ENCODE results near the gene SGTA.
"Not testable (repeated sequence)": the region's sequence is repeated elsewhere in the genome, so short reads cannot be mapped to it uniquely, and the experiment has no call there.

The SGTA gene

GRCh38 chr19:2715470-2716274 lies 67.4 kb downstream of the SGTA start:
- no peak overlapping the region for H3K4me3 ChIP-seq (ENCODE audit: low read depth, low read length)
- DNase-seq (ENCODE audit: low read depth): no peak
- no peak for TF ChIP-seq CTCF (conservative IDR thresholded peaks at IDR 0.05; ENCODE audit: low read depth, low read length)

DNA sequence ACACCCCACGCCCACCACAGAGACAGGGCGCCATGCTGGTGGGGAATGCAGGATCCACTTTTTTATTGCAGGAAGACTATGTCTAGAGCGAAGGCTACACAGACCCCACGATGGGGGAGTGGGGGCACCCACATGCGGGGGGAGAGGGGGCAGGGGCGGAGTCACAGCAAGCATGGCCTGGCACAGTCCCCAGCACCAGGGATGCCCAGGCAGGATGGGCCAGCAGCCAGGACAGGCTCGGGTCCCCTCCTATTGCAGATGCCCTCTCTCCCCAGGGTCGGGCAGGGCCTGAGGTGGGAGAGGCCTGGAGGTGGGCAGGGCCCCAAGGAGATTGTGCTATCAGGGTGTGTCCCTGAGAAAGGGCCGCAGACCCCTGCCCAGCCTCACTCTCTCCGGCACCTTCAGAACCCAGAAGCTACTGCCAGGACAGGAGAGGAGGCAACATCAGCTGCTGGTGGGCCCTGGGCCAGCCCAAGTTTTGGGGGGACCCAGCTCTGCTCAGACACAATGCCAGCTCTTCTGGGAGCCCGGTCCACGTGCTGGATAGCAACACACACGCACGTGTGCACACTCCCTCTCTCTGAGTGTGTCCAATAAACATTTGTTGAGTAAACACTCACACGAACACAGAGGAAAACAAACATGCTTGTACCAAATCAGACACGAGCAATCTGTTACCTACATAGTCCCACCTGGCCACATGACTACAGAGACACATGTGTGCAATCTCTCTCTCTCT lies 68.4 kb downstream of the SGTA start:
- no peak for TF ChIP-seq CTCF (conservative IDR thresholded peaks at IDR 0.05; ENCODE audit: low read depth, low read length)
- no peak overlapping the region for H3K4me3 ChIP-seq (ENCODE audit: low read depth, low read length)
- DNase-seq (ENCODE audit: low read depth): no peak

DNA sequence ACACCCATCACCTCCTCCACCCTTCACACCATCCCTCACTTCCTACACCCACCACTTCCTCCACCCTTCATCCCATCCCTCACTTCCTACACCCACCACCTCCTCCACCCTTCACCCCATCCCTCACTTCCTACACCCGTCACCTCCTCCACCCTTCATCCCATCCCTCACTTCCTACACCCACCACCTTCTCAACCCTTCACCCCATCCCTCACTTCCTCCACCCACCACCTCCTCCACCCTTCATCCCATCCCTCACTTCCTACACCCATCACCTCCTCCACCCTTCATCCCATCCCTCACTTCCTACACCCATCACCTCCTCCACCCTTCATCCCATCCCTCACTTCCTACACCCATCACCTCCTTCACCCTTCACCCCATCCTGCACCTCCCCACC lies 69.0 kb downstream of the SGTA start:
- DNase-seq (ENCODE audit: low read depth); H3K4me3 ChIP-seq (ENCODE audit: low read depth, low read length): not testable (repeated sequence)

DNA sequence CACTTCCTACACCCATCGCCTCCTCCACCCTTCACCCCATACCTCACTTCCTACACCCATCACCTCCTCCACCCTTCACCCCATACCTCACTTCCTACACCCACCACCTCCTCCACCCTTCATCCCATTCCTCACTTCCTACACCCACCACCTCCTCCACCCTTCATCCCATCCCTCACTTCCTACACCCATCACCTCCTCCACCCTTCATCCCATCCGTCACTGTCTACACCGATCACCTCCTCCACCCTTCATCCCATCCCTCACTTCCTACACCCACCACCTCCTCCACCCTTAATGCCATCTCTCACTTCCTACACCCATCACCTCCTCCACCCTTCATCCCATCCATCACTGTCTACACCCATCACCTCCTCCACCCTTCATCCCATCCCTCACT lies 69.9 kb downstream of the SGTA start:
- DNase-seq (ENCODE audit: low read depth); H3K4me3 ChIP-seq (ENCODE audit: low read depth, low read length): not testable (repeated sequence)

DNA sequence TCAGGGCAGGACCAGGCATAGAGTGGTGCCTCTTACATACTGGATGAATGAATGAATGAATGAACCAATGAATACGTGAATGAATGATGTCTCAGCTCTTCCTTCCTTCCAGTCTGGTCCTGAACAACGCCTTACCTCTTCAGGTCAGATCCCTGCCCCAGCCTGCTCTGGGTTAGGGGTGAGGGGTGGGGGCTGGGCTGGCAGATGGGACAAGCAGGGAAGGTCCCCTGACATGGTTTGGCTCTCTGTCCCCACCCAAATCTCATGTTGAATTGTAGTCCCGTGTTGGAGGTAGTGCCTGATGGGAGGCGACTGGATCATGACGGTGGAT lies 71.2 kb downstream of the SGTA start:
- H3K4me3 ChIP-seq (ENCODE audit: low read depth, low read length): no peak overlapping the region
- no peak for DNase-seq (ENCODE audit: low read depth)
- no peak for TF ChIP-seq CTCF (conservative IDR thresholded peaks at IDR 0.05; ENCODE audit: low read depth, low read length)

- TF ChIP-seq CTCF (conservative IDR thresholded peaks at IDR 0.05; ENCODE audit: low read depth, low read length): no peak
- H3K4me3 ChIP-seq (ENCODE audit: low read depth, low read length): no peak overlapping the region
- peak; percentile 66 for DNase-seq (ENCODE audit: low read depth)
Observed at GRCh38 chr19:2711172-2711874, 71.8 kb downstream of the SGTA start.

GRCh38 chr19:2706251-2706650 lies 76.8 kb downstream of the SGTA start:
- DNase-seq (ENCODE audit: low read depth): no peak
- no peak for TF ChIP-seq CTCF (conservative IDR thresholded peaks at IDR 0.05; ENCODE audit: low read depth, low read length)
- H3K4me3 ChIP-seq (ENCODE audit: low read depth, low read length): no peak overlapping the region

Measured in choroid plexus epithelial cell (primary cell).